A549 (cell line): ENCODE measurements around the gene LGR4. TPM values are rescaled to one million over a fixed set of nuclear protein-coding genes. Genes with fewer than 3 reads are reported as not detected.

ENCODE experiments used
- ATAC-seq, 2 experiments: fragments of 200-7000 bp in 1 of 2; fragments of >200 bp in 1 of 2; cut with Nextera tagmentation in 1 of 2; cut with Tn5 transposase in 1 of 2; 3 replicates each; pipeline versions ENCODE4 v1.8.0 to v1.9.1; 2018 to 2020; ENCODE audit warnings: mild to moderate bottlenecking in 1 of 2, moderate library complexity in 1 of 2
- CTCF ChIA-PET: fragments of 300-600 bp; sonication (Branson Sonifier 250); formaldehyde crosslinking; extraction: SDS; loops from one replicate; lab custom pipeline; 2021; ENCODE audit warnings: antibody characterized with exemption, inconsistent platforms; lab: Yijun Ruan, JAX
- POLR2A ChIA-PET: fragments of 350-600 bp; formaldehyde crosslinking; extraction: SDS; loops from one replicate; lab custom pipeline; 2021; ENCODE audit warnings: antibody characterized with exemption, inconsistent platforms; lab: Yijun Ruan, JAX
- DNase-seq, 2 experiments: peaks; one replicate each; pipeline versions ENCODE4 v3.0.0 to v3.0.0-alpha.2; 2011 to 2016; ENCODE audit warnings: low read depth in 1 of 2, low spot score in 1 of 2
- FAIRE-seq: peaks from 2 replicates; lab custom pipeline; 2011; peaks lifted over from hg19 to GRCh38; lab: Jason Lieb, UNC
- H3K27ac ChIP-seq, 2 experiments: fragments of >200 bp; sonication (Bioruptor Twin); formaldehyde crosslinking; 3 replicates each; pipeline ENCODE4 v1.5.1; 2016 to 2017
- H3K4me1 ChIP-seq: fragments of >200 bp; sonication (Bioruptor Twin); formaldehyde crosslinking; 3 replicates; pipeline ENCODE4 v1.6.1; 2016
- H3K4me2 ChIP-seq: fragments of >200 bp; sonication (Bioruptor Twin); formaldehyde crosslinking; 3 replicates; pipeline ENCODE4 v1.6.1; 2016
- H3K4me3 ChIP-seq: fragments of >200 bp; sonication (Bioruptor Twin); formaldehyde crosslinking; 3 replicates; pipeline ENCODE4 v1.5.1; 2016
- H3K9me3 ChIP-seq: fragments of >200 bp; sonication (Bioruptor Twin); formaldehyde crosslinking; 3 replicates; pipeline ENCODE4 v1.6.1; 2016
- BCL3 ChIP-seq: fragments of >200 bp; sonication (Bioruptor Twin); formaldehyde crosslinking; IDR thresholded peaks from 3 replicates; pipeline ENCODE4 v1.6.1; 2016
- BHLHE40 ChIP-seq: IDR thresholded peaks from 2 replicates; pipeline ENCODE4 v1.6.1; 2012; ENCODE audit warnings: low read depth, low read length, inconsistent platforms
- CBX2 ChIP-seq: fragments of 200-600 bp; sonication (generic); IDR thresholded peaks from 2 replicates; pipeline ENCODE4 v1.6.1; 2016; ENCODE audit warnings: low read depth, mild to moderate bottlenecking, borderline replicate concordance
- CEBPB ChIP-seq, 2 experiments: fragments of >200 bp in 1 of 2; sonication (Bioruptor Twin) in 1 of 2; formaldehyde crosslinking in 1 of 2; IDR thresholded peaks; 2 replicates each; pipeline ENCODE4 v1.6.1; 2012 to 2016
- E2F6 ChIP-seq: IDR thresholded peaks from 2 replicates; pipeline ENCODE4 v1.6.1; 2012; ENCODE audit warnings: low read depth, borderline replicate concordance
- ELK1 ChIP-seq: fragments of 150-350 bp; IDR thresholded peaks from 2 replicates; pipeline ENCODE4 v1.6.1; 2014; ENCODE audit warnings: low read depth, mild to moderate bottlenecking, low read length
- GATA3 ChIP-seq: IDR thresholded peaks from 2 replicates; pipeline ENCODE4 v1.6.1; 2012; ENCODE audit warnings: borderline replicate concordance
- HOXB13 ChIP-seq: fragments of 250-450 bp; sonication (Bioruptor Pico); IDR thresholded peaks from 2 replicates; pipeline ENCODE4 v1.5.0; 2020; ENCODE audit warnings: low read depth, mild to moderate bottlenecking, moderate library complexity
- HOXB5 ChIP-seq: fragments of 250-450 bp; sonication (Bioruptor Pico); IDR thresholded peaks from 2 replicates; pipeline ENCODE4 v1.5.0; 2020; ENCODE audit warnings: mild to moderate bottlenecking, moderate library complexity
- JUN ChIP-seq, 2 experiments: fragments of >200 bp; sonication (Bioruptor Twin); formaldehyde crosslinking; IDR thresholded peaks; 2 replicates in 1 of 2; 3 replicates in 1 of 2; pipeline ENCODE4 v1.6.1; 2016 to 2017
- JUNB ChIP-seq: fragments of >200 bp; sonication (Bioruptor Twin); formaldehyde crosslinking; IDR thresholded peaks from 2 replicates; pipeline ENCODE4 v1.6.1; 2016
- KDM1A ChIP-seq: fragments of 200-600 bp; sonication (generic); IDR thresholded peaks from 2 replicates; pipeline ENCODE4 v1.6.1; 2016; ENCODE audit warnings: low read depth, mild to moderate bottlenecking
- MAFK ChIP-seq: fragments of 450-650 bp; IDR thresholded peaks from 2 replicates; pipeline ENCODE4 v1.6.1; 2014; ENCODE audit not compliant: partially characterized antibody
- NPAS2 ChIP-seq: fragments of 250-450 bp; sonication (Bioruptor Pico); IDR thresholded peaks from 2 replicates; pipeline ENCODE4 v1.8.0; 2022; ENCODE audit warnings: mild to moderate bottlenecking, moderate library complexity, borderline replicate concordance
- POLR2A ChIP-seq: IDR thresholded peaks from 2 replicates; pipeline ENCODE4 v1.6.1; 2012; ENCODE audit warnings: mild to moderate bottlenecking, low read length
- RAD21 ChIP-seq, 2 experiments: fragments of >200 bp in 1 of 2; sonication (Bioruptor Twin) in 1 of 2; formaldehyde crosslinking in 1 of 2; IDR thresholded peaks in 1 of 2; conservative IDR thresholded peaks in 1 of 2; 2 replicates in 1 of 2; 3 replicates in 1 of 2; pipeline ENCODE4 v1.6.1; 2012 to 2018; ENCODE audit warnings: inconsistent platforms in 1 of 2
- REST ChIP-seq: fragments of 200-600 bp; sonication (generic); IDR thresholded peaks from 2 replicates; pipeline ENCODE4 v1.6.1; 2016; ENCODE audit warnings: antibody characterized with exemption, mild to moderate bottlenecking, moderate library complexity
- RNF2 ChIP-seq: fragments of 200-600 bp; sonication (generic); IDR thresholded peaks from 2 replicates; pipeline ENCODE4 v1.6.1; 2016; ENCODE audit warnings: low read depth, mild to moderate bottlenecking, antibody characterized with exemption, moderate library complexity, borderline replicate concordance
- TFCP2L1 ChIP-seq: fragments of 250-450 bp; sonication (Bioruptor Pico); IDR thresholded peaks from 2 replicates; pipeline ENCODE4 v1.5.0; 2021; ENCODE audit warnings: mild to moderate bottlenecking
- USF2 ChIP-seq: fragments of 450-650 bp; IDR thresholded peaks from 2 replicates; pipeline ENCODE4 v1.6.1; 2014; ENCODE audit warnings: antibody characterized with exemption
- ZC3H11A ChIP-seq: fragments of 450-650 bp; IDR thresholded peaks from 2 replicates; pipeline ENCODE4 v1.6.1; 2014; ENCODE audit warnings: antibody characterized with exemption, mild to moderate bottlenecking
- ZFP36 ChIP-seq: fragments of 450-650 bp; IDR thresholded peaks from 2 replicates; pipeline ENCODE4 v1.6.1; 2014; ENCODE audit warnings: borderline replicate concordance; ENCODE audit not compliant: partially characterized antibody
- ZSCAN20 ChIP-seq: fragments of 250-450 bp; sonication (Bioruptor Pico); IDR thresholded peaks from 2 replicates; pipeline ENCODE4 v1.8.0; 2022; ENCODE audit warnings: mild to moderate bottlenecking, moderate library complexity
- WGBS: methylation state at CpG from one replicate; pipeline ENCODE4 v1.1.6; 2017; ENCODE audit errors: missing lambda C conversion rate; 5-methylcytosine and 5-hydroxymethylcytosine counted together
- polyA plus RNA-seq, 4 experiments: library from polyadenylated mRNA; depleted of rRNA in 3 of 4; stranded (reverse); fragments of >200 nt; fragmentation: RNase III in 1 of 4; extraction: RNeasy Plus Mini Kit Qiagen cat#74134 plus additional on column Dnase treatment in 1 of 4; gene quantifications; 2 replicates in 3 of 4; 3 replicates in 1 of 4; pipeline ENCODE4 v1.2.3, GENCODE V29; 2011 to 2017

LGR4 gene
- polyA plus RNA-seq, 2 of the 4 experiments (the other 2 are of a cell fraction), result 41.2 to 130 TPM

DNA sequence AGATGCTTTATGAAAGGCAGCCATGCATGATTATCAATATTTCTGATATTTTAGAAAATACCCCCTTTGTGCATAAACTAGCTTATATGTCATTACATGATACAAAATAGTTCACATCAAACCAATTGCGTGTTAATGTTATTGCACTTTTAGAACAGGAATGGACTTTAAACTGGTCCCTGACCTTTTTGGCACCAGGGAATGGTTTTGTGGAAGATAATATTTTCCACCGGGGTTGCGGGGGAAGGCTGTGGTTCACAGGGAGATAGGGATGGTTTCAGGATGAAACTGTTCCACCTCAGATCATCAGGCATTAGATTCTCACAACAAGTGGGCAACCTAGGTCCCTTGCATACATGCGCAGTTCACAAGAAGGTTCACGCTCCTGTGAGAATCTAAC, 16.5 kb upstream of the LGR4 start:
- peaks cover 12% of the 10 kb centered on the region; the same call in 2 of the 3 replicates for H3K4me1 ChIP-seq
- DNase-seq (no peak), FAIRE-seq (no peak), ATAC-seq (no peak)
- no peaks in the 10 kb centered on the region for H3K9me3 ChIP-seq
- H3K27ac ChIP-seq, result no peak overlapping the region
- TF ChIP-seq POLR2A, result no peak
- TF ChIP-seq TFCP2L1 (CRISPR knock-in tag), result no peak
- no peak for TF ChIP-seq JUN (IDR thresholded peaks at IDR 0.05)
- TF ChIP-seq CEBPB (IDR thresholded peaks at IDR 0.05), result no peak
- TF ChIP-seq REST, result no peak
- TF ChIP-seq JUNB, result no peak
- TF ChIP-seq MAFK, result no peak
- TF ChIP-seq RAD21 (conservative IDR thresholded peaks at IDR 0.05 in 1 of 2, IDR thresholded peaks at IDR 0.05 in 1 of 2), result no peak
- no peak for TF ChIP-seq E2F6
- TF ChIP-seq ELK1, result no peak
- no peak for TF ChIP-seq ZC3H11A
- TF ChIP-seq GATA3, result no peak
- no peak for TF ChIP-seq CBX2
- no peak for TF ChIP-seq ZFP36
- POLR2A ChIA-PET, result no interaction called here
- H3K4me2 ChIP-seq, result no peak overlapping the region
- CTCF ChIA-PET, result interaction anchor here (1.4 to 7.6 kb wide), 2 partner anchors 304 to 330 kb away, joined by 4 to 146 read pairs; no protein-coding TSS in a partner anchor
- 94% methylated on average over 5 of the region's 5 CpGs for WGBS
- no peak overlapping the region for H3K4me3 ChIP-seq

DNA sequence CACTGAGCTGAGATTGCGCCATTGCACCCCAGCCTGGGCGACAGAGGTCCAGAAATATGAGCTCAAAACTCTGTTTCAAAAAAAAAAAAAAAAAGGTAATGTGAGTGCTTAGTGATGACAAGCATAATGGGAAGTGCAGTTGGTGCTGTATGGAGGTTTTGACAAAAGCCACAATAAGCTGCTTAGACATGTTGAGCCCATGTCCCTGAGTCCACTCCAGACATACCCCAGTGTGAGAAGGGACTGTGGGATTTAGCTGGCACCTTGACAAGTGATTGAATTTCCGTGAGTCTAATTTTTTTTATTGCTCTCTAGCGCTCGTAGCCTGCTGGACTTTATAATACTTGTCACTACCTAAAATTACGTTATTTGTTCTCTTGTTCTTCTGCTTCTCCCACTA, 15.1 kb upstream of the LGR4 start:
- ChIA-PET CTCF (interaction anchor here (0.6 to 7.6 kb wide), 9 partner anchors 10 to 1313 kb away, joined by 3 to 146 read pairs (median 3); partner anchors contain the start of gene LGR4), POLR2A (interaction anchor here (0.6 kb wide), 1 partner anchor 301 kb away, joined by 4 read pairs; no protein-coding TSS in a partner anchor)
- TF ChIP-seq CEBPB (IDR thresholded peaks at IDR 0.05) (no peak), BCL3 (no peak), BHLHE40 (no peak), KDM1A (no peak), RNF2 (no peak), NPAS2 (CRISPR knock-in tag) (no peak), HOXB13 (CRISPR knock-in tag) (no peak), ZSCAN20 (no peak), POLR2A (no peak), HOXB5 (no peak), USF2 (no peak)
- peaks cover 12% of the 10 kb centered on the region; the same call in 2 of the 3 replicates for H3K4me1 ChIP-seq
- ATAC-seq (no peak), DNase-seq (no peak), FAIRE-seq (no peak)
- no peaks in the 10 kb centered on the region for H3K9me3 ChIP-seq
- WGBS, result 90% methylated on average over 6 of the region's 6 CpGs
- no peak overlapping the region for H3K27ac ChIP-seq
- H3K4me2 ChIP-seq, result no peak overlapping the region
- H3K4me3 ChIP-seq, result no peak overlapping the region
